A673 (cell line): Measurements from ENCODE around the gene KLK15.

Experiments used
- CTCF ChIP-seq: fragments of 300-800, 200-600 bp; sonication (generic); conservative IDR thresholded peaks from 2 replicates; pipeline ENCODE4 v1.5.1; 2017; ENCODE audit warnings: low read depth, mild to moderate bottlenecking, antibody characterized with exemption, low read length, moderate library complexity, mixed read lengths
- EZH2 ChIP-seq: fragments of 200-600 bp; sonication (generic); IDR thresholded peaks from 2 replicates; pipeline ENCODE4 v1.6.1; 2017; ENCODE audit warnings: borderline replicate concordance, low read depth, mild to moderate bottlenecking, mixed read lengths, antibody characterized with exemption, low read length; ENCODE audit not compliant: poor library complexity, severe bottlenecking

GRCh38 chr19:50796128-50796633, 37.2 kb downstream of the KLK15 start:
- TF ChIP-seq EZH2 (no peak), CTCF (no peak)
